Astrocyte of the spinal cord (primary cell): ENCODE data around the gene SSR3.

ENCODE experiments used
- DNase-seq: peaks from one replicate; pipeline ENCODE4 v3.0.0; 2011; ENCODE audit warnings: low read depth, low spot score
- H3K4me3 ChIP-seq: 2 replicates; pipeline ENCODE4 v1.5.1; 2011; ENCODE audit warnings: low read depth, mild to moderate bottlenecking, low read length, moderate library complexity
- in situ Hi-C: cut with HindIII; loops from 2 replicates; pipeline ENCODE4 v1.10.0; 2017; ENCODE audit warnings: low sequenced_read_pairs
- TF ChIP-seq, protein P1 (sequence below): IDR thresholded peaks from 2 replicates; pipeline ENCODE4 v1.5.1; 2012; ENCODE audit warnings: low read depth, mild to moderate bottlenecking, low read length, inconsistent platforms

Gene SSR3

DNA sequence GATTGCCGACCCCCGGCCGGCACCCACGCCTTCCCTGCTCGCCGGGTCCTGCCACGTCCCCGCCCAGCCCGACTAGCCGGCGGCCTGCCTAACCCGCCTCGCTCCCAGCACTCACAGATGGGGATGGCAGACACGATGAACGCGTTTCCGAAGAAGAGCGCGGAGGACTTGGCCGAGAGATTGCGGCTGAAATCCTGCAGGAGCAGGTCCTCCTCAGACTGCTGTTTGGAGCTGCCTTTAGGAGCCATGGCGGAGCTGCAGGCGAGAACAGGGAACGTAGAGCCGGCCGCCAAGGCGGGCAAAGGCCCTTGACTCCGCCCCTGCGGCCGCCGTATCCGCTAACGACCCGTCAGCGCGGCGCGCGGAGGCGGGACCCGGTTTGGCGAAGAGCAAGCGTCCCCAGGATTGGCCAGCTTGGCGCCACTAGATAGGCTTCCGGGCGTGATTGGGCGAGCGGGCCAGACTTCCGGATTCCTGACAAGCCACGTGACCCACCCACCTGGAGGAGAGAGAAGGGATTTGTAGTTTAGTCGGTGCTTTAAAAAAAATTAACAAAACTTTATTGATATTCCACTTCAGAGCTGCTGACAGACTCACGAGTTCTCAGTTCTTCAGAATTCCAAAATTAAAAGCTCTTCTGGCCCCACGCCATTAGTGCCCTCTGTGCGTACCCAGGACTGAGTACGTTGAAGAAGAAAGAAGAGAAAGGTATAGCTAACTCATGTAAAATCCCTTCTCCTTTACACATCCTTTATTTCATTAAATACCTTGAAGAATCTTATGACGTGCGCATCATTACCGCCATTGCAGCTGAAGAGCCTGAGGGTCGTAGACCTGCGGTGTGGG lies at the start of gene SSR3:
SSR3 (minus strand) TSS at position 276 of the 846 bp plus-strand sequence; CDS start at position 248, 28 bp downstream.
- peak; percentile 100 for DNase-seq
- TF ChIP-seq, protein P1, sequence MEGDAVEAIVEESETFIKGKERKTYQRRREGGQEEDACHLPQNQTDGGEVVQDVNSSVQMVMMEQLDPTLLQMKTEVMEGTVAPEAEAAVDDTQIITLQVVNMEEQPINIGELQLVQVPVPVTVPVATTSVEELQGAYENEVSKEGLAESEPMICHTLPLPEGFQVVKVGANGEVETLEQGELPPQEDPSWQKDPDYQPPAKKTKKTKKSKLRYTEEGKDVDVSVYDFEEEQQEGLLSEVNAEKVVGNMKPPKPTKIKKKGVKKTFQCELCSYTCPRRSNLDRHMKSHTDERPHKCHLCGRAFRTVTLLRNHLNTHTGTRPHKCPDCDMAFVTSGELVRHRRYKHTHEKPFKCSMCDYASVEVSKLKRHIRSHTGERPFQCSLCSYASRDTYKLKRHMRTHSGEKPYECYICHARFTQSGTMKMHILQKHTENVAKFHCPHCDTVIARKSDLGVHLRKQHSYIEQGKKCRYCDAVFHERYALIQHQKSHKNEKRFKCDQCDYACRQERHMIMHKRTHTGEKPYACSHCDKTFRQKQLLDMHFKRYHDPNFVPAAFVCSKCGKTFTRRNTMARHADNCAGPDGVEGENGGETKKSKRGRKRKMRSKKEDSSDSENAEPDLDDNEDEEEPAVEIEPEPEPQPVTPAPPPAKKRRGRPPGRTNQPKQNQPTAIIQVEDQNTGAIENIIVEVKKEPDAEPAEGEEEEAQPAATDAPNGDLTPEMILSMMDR = no peak
- in situ Hi-C loops = no loop called here
- H3K4me3 ChIP-seq = peak within 1 kb of the TSS; percentile 86

- in situ Hi-C loops = no loop called here
- DNase-seq = no peak
- no peak overlapping the region for H3K4me3 ChIP-seq
- TF ChIP-seq, protein P1 = no peak
Measured at GRCh38 chr3:156604064-156604641, 49.2 kb upstream of the SSR3 start.

DNA sequence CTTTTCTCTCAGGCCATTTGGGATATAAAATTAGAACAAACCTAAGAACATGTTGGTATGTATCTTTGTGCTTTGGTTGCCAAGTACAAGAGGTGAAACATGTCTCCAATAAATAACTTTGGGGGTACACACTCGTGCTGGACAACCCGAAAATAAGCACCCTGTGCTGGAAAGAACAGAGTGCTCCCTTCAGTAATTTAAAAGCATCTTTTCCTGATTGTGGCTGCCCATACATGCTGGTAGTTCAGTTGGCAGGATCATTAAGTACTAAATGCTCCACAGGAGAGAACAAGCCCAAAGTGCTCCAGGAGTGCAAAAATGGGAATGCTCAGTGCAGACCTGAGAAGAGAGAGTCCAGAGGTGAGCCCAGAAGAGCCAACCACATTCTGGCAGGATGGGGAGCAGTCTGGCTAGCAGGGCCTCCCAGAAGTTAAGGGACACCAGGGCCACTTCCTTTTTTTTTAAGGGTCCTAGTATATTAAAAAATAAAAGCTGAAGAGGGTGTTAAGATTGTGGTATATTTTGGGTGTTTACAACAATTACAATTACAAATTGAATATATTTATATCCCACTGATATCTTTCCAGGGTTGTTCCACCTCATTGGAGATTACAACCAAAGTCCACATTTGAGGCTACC lies 48.6 kb upstream of the SSR3 start:
- in situ Hi-C loops = no loop called here
- H3K4me3 ChIP-seq = no peak overlapping the region
- TF ChIP-seq, protein P1 = no peak
- no peak for DNase-seq

- TF ChIP-seq, protein P1 = no peak
- DNase-seq = peak; percentile 56
- in situ Hi-C loops = no loop called here
- H3K4me3 ChIP-seq = no peak overlapping the region
Measured at GRCh38 chr3:156602424-156602823, 47.5 kb upstream of the SSR3 start.

DNA sequence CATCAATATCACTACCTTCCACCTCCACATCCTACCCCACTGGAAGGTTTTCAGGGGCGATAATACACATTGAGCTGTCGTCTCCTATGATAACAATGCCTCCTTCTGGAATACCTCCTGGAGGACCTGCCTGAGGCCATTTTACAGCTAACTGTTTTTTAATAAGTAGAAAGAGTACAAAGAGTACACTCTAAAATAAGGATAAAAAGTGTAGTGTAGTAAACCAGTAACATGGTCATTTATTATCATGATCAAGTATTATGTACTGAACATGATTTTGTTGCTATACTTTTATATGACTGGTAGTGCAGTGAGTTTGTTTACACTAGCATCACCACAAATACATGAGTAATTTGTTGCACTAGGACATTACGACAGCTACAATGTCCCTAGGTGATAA lies 46.6 kb upstream of the SSR3 start:
- TF ChIP-seq, protein P1 = no peak
- no peak overlapping the region for H3K4me3 ChIP-seq
- DNase-seq = no peak
- in situ Hi-C loops = no loop called here

DNA sequence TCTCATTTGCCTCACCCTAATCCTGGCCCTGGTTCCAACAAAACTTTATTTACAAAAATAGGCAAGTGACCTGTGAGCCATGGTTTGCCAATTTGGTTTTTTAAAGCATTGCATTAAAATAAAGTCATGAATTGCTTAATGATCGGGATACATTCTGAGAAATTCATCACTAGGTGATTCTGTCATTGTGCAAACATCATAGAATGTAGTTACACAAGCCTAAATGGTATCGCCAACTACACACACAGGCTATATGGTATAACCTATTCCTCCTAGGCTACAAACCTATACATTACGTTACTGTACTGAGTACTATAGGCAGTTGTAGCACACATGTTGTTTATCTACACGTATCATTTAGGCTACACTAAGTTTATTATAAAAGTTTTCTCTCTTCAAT lies 45.9 kb upstream of the SSR3 start:
- TF ChIP-seq, protein P1 = no peak
- in situ Hi-C loops = no loop called here

More for the DNA sequence above, 45.9 kb upstream of the SSR3 start:
- H3K4me3 ChIP-seq = no peak overlapping the region
- DNase-seq = no peak
